Stimulated activated CD4-positive, alpha-beta T cell treated with anti-CD3 and anti-CD28 coated beads, Interleukin-1b, Interleukin-23, amount 100 ng/mL, for 4 hours (primary cell): ENCODE results near the gene SLC36A4.
"Not testable (repeated sequence)": the region's sequence is repeated elsewhere in the genome, so short reads cannot be mapped to it uniquely, and the experiment has no call there.

Source experiments
- DNase-seq, 2 donors: peaks; one replicate each; pipeline ENCODE4 v3.0.0-alpha.2; 2020; ENCODE audit warnings: low read depth in 2 of 2

SLC36A4 gene

GRCh38 chr11:93197380-93198214 is at the start of gene SLC36A4:
SLC36A4 (minus strand) TSS chr11:93197991; CDS start chr11:93197832, 159 bp downstream.
- peak; percentile 76 to 80 for DNase-seq

- not testable (repeated sequence) for DNase-seq
Measured at GRCh38 chr11:93246790-93247189, 49.0 kb upstream of the SLC36A4 start.

GRCh38 chr11:93244018-93244417 is 46.2 kb upstream of the SLC36A4 start:
- DNase-seq = no peak

GRCh38 chr11:93239966-93240365 is 42.2 kb upstream of the SLC36A4 start:
- no peak for DNase-seq

- DNase-seq = no peak
Measured at GRCh38 chr11:93238956-93239355, 41.2 kb upstream of the SLC36A4 start.

GRCh38 chr11:93236741-93237675 is 39.2 kb upstream of the SLC36A4 start:
- no peak for DNase-seq

- DNase-seq = peak; percentile 48 to 51
Measured at GRCh38 chr11:93234602-93235207, 36.9 kb upstream of the SLC36A4 start.

GRCh38 chr11:93229876-93230275 is 32.1 kb upstream of the SLC36A4 start:
- no peak for DNase-seq

- no peak for DNase-seq
Measured at GRCh38 chr11:93225662-93226061, 27.9 kb upstream of the SLC36A4 start.

- DNase-seq = no peak
Measured at GRCh38 chr11:93221539-93221938, 23.7 kb upstream of the SLC36A4 start.

- no peak for DNase-seq
Measured at GRCh38 chr11:93220078-93220477, 22.3 kb upstream of the SLC36A4 start.

GRCh38 chr11:93219440-93219839 is 21.6 kb upstream of the SLC36A4 start:
- no peak for DNase-seq

GRCh38 chr11:93216511-93217101 is 18.8 kb upstream of the SLC36A4 start:
- DNase-seq = no peak

- DNase-seq = no peak
Measured at GRCh38 chr11:93213622-93214021, 15.8 kb upstream of the SLC36A4 start.

- no peak for DNase-seq
Measured at GRCh38 chr11:93212094-93212493, 14.3 kb upstream of the SLC36A4 start.

- no peak for DNase-seq
Measured at GRCh38 chr11:93209466-93209865, 11.7 kb upstream of the SLC36A4 start.

- no peak for DNase-seq
Measured at GRCh38 chr11:93208663-93209270, 11.0 kb upstream of the SLC36A4 start.

GRCh38 chr11:93199616-93200015 is 1.8 kb upstream of the SLC36A4 start:
- DNase-seq = no peak

GRCh38 chr11:93198215-93198845 is 539 bp upstream of the SLC36A4 start:
- no peak for DNase-seq

- no peak for DNase-seq
Measured at GRCh38 chr11:93196816-93197379, 893 bp downstream of the SLC36A4 start.
